Stimulated activated CD8-positive, alpha-beta memory T cell treated with anti-CD3 and anti-CD28 coated beads, Interleukin-4, amount 100 ng/mL, for 1 hour (primary cell): ENCODE data around the gene WFDC8.
"Not testable (repeated sequence)": the region's sequence is repeated elsewhere in the genome, so short reads cannot be mapped to it uniquely, and the experiment has no call there.

ENCODE experiments used
- DNase-seq, 2 donors: peaks; one replicate each; pipeline ENCODE4 v3.0.0-alpha.2; 2020; ENCODE audit warnings: low read depth in 2 of 2, low spot score in 1 of 2

Gene WFDC8

GRCh38 chr20:45579184-45579583 is at the start of gene WFDC8:
WFDC8 (minus strand) TSS chr20:45579284; CDS start chr20:45579247, 37 bp downstream.
- DNase-seq = no peak

GRCh38 chr20:45626540-45626939 is 47.5 kb upstream of the WFDC8 start:
- no peak for DNase-seq

GRCh38 chr20:45621593-45621992 is 42.5 kb upstream of the WFDC8 start:
- DNase-seq = no peak

DNA sequence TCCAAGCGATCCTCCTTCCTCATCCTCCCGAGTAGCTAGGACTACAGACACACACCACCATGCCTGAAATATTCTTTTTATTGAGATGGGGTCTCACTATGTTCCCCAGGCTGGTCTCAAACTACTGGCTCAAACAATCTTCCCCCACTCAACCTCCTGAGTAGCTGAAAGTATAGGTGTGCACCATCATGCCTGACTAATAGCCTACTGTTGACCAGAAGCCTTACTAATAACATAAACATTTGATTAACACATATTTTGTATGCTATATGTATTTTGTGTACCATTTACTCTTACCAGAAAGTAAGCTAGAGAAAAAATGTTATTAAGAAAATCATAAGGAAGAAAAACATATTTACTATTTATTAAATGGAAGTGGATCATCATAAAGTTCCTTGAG is 38.5 kb upstream of the WFDC8 start:
- DNase-seq = no peak

DNA sequence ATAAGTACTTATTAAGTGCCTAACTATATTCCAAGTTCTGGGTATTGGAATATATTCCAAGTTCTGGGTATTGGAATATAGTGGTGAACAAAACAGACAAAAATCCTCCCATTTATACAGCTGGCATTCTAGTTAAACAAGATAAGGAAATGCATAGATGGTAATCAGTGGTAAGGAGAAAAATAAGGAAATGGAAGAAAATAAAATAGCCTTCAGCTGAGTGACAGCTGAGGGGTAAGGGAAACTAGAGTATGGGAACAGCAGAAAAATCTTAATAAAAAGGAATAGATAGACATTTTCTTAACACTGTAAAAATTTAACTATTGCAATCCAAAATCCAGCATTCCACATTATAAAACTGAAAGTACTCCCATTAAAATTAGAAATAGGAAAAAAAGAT is 33.2 kb upstream of the WFDC8 start:
- no peak for DNase-seq

- DNase-seq = no peak
Observed at GRCh38 chr20:45611054-45611453, 32.0 kb upstream of the WFDC8 start.

GRCh38 chr20:45607810-45608209 is 28.7 kb upstream of the WFDC8 start:
- no peak for DNase-seq

- DNase-seq = no peak
Observed at GRCh38 chr20:45595235-45595634, 16.2 kb upstream of the WFDC8 start.

- DNase-seq = no peak
Observed at GRCh38 chr20:45593498-45593897, 14.4 kb upstream of the WFDC8 start.

- DNase-seq = no peak
Observed at GRCh38 chr20:45592574-45593189, 13.6 kb upstream of the WFDC8 start.

DNA sequence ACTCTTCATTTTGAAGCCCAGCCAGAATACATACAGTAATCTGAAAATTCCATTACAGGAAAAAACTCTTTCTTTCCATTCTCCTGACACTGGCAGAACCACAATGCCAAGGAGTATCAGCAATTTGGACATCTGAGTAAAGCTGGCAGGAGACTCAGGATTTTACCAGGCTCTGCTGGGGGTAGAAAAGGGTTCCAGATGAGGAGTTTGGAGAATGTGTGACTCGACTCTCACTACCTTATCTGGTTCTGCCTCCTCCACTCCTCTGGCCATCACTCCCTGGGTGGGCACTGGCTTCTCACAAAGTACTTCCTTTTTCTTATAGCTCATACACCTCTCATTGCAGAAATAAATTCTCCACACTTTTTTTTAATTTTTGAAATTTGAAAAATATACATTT is 10.6 kb upstream of the WFDC8 start:
- DNase-seq = no peak

- DNase-seq = no peak
Observed at GRCh38 chr20:45588800-45589199, 9.7 kb upstream of the WFDC8 start.

GRCh38 chr20:45585986-45586385 is 6.9 kb upstream of the WFDC8 start:
- DNase-seq = not testable (repeated sequence)

DNA sequence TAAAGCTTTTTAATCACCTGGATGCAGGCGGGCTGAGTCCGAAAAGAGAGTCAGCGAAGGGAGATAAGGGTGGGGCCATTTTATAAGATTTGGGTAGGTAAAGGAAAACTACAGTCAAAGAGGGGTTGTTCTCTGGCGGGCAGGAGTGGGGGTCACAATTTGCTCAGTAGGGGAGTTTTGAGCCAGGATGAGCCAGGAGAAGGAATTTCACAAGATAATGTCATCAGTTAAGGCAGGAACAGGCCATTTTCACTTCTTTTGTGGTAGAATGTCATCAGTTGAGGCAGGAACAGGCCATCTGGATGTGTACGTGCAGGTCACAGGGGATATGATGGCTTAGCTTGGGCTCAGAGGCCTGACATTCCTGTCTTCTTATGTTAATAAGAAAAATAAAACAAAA is 5.2 kb upstream of the WFDC8 start:
- DNase-seq = not testable (repeated sequence)

GRCh38 chr20:45583502-45583901 is 4.4 kb upstream of the WFDC8 start:
- DNase-seq = no peak

- no peak for DNase-seq
Observed at GRCh38 chr20:45581702-45582101, 2.6 kb upstream of the WFDC8 start.

GRCh38 chr20:45578231-45578630 is 853 bp downstream of the WFDC8 start:
- no peak for DNase-seq

- DNase-seq = no peak
Observed at GRCh38 chr20:45576995-45577394, 2.1 kb downstream of the WFDC8 start.

DNA sequence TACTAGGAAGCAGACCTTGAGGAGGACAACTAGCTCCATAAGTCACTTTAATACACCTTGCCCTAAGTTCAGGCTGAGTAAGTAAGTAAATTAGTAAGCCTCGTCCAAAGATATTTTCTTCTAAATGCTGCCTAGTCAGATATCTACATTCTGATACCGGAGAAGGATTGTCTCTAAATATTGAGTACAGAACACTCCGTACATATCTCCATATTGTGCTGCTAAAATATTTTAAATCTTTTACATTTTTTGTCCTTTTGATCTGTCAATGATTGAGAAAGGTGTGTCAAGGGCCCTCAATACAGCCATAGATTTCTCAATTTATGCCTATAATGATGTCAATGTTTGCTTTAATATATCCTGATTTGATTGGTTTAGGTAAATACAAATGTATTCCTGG is 3.2 kb downstream of the WFDC8 start:
- no peak for DNase-seq

DNA sequence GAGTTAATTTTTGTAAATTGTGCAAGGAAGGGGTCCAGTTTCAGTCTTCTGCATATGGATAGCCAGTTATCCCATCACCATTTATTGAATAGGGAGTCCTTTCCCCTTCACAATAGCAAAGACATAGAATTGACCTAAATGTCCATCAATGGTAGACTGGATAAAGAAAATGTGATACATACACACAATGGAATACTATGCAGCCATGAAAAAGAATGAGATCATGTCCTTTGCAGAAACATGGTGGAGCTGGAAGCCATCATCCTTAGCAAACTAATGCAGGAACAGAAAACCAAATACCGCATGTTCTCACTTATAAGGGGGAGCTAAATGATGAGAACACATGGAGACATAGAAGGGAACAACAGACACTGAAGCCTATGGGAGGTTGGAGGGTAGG is 9.4 kb downstream of the WFDC8 start:
- not testable (repeated sequence) for DNase-seq

GRCh38 chr20:45564760-45565276 is 14.3 kb downstream of the WFDC8 start:
- DNase-seq = no peak

GRCh38 chr20:45555198-45555597 is 23.9 kb downstream of the WFDC8 start:
- DNase-seq = no peak

DNA sequence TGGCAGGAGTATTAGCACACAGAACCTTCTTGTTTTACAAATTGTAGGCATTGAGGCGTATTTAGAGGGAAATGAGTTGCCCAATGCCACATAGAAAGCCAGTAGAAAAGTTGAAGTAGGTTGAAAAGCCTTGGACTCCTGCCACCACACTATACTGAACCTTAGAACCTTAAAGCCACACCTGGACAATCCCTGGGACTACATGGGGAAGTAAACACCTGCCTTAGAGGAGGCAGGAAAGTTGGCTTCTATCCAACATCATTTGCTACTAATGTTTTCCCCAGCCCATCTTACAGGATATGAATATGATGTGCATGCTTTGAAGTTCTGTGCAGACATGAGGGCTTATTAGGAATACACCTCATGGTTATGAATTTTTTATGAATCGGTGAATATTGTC is 26.6 kb downstream of the WFDC8 start:
- DNase-seq = no peak
